Body of pancreas (tissue), 4 donors: ENCODE results near the gene GALT. TPM values are rescaled to one million over a fixed set of nuclear protein-coding genes. Genes with fewer than 3 reads are reported as not detected.

Source experiments
- ATAC-seq: fragments of 150-250 bp; one replicate; pipeline ENCODE4 v1.9.1; 2016
- DNase-seq, 4 donors: peaks; one replicate each; pipeline ENCODE4 v3.0.0-alpha.2; 2019
- H3K27ac ChIP-seq, 4 donors: fragments of 200-600 bp; sonication (generic); 1 replicate in 3 of 4; 2 replicates in 1 of 4; pipeline versions ENCODE4 v1.5.1 to v1.6.1; 2016 to 2019; ENCODE audit warnings: mild to moderate bottlenecking in 1 of 4, mixed read lengths in 1 of 4, moderate library complexity in 1 of 4
- H3K27me3 ChIP-seq, 2 donors: fragments of 200-600 bp; sonication (generic); one replicate each; pipeline ENCODE4 v1.6.0; 2016; ENCODE audit warnings: mild to moderate bottlenecking in 1 of 2
- H3K36me3 ChIP-seq, 2 donors: fragments of 200-600 bp; sonication (generic); replicated peaks in 1 of 2; 2 replicates each; pipeline ENCODE4 v1.5.1; 2016; ENCODE audit warnings: low read depth in 2 of 2; ENCODE audit not compliant: insufficient read depth in 1 of 2
- H3K4me1 ChIP-seq: fragments of 200-600 bp; sonication (generic); one replicate; pipeline ENCODE4 v1.6.0; 2016
- H3K4me3 ChIP-seq, 2 donors: fragments of 200-600 bp; sonication (generic); 1 replicate in 1 of 2; 2 replicates in 1 of 2; pipeline ENCODE4 v1.5.1; 2016 to 2019
- H3K9me3 ChIP-seq, 3 donors: fragments of 200-600 bp; sonication (generic); 1 replicate in 2 of 3; 2 replicates in 1 of 3; pipeline ENCODE4 v1.5.1; 2016
- CTCF ChIP-seq, 7 experiments: fragments of 450-650 bp in 4 of 7; fragments of 200-600 bp in 3 of 7; sonication (generic) in 3 of 7; IDR thresholded peaks; one replicate each; pipeline ENCODE4 v1.5.1; 2016 to 2019; ENCODE audit warnings: antibody characterized with exemption in 7 of 7
- POLR2A ChIP-seq, 3 donors: fragments of 450-650 bp; IDR thresholded peaks; one replicate each; pipeline ENCODE4 v1.6.1; 2016; ENCODE audit warnings: antibody characterized with exemption in 3 of 3, mild to moderate bottlenecking in 2 of 3
- WGBS, 2 donors: methylation state at CpG; one replicate each; pipeline ENCODE4 v1.1.5; 2017; 5-methylcytosine and 5-hydroxymethylcytosine counted together
- intact Hi-C: fragments of 100-400 bp; cut with DNase I; formaldehyde crosslinking; loops from one replicate; pipeline ENCODE4 v1.15.1; 2023
- total RNA-seq, 2 donors: library from RNA; depleted of rRNA; stranded (reverse); fragments of >200 nt; gene quantifications; one replicate each; pipeline ENCODE4 v1.1.0, GENCODE V29; 2016

Gene GALT
- total RNA-seq, 2 donors from 2014 or later = 31.6 to 33.2 TPM

DNA sequence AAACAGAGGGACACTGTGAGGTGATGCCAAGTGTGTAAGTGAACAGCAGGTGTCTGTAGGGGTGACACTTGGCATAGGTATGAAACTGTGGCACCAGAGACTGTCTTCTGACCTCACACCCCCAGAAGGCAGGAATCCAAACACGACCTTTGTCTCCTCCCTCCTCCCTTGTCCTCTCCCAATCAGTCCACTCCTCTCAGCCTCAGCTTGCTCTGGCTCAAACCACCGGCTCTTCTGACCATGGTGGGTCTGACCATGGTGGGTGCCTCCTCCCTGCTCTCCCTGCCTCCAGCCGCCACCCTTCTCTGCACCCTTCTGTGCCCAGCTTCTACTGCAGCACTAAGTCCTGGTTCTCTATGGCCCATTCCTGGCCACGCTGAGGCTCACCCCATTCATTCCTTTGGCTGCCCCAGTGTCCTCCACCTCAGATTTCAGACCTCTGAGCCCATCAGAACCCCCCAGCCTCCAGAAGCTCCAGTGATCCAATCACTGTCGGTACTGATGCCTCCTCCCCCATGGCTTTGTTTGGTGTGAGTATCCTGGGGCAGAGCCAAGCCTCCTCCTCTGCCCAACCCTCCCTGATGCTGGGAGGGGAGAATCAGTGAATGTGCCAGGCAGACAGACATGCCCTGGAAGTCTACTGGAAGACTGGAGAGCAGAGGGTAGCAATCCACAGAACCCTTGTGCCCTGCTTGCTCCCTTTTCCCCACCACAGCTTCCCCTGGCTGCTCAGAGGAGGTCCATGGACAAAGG, 15.9 kb upstream of the GALT start:
- H3K9me3 ChIP-seq = no peaks in the 10 kb centered on the region
- DNase-seq = no peak
- ATAC-seq = no peak

GRCh38 chr9:34633166-34633565, 13.3 kb upstream of the GALT start:
- H3K9me3 ChIP-seq = no peaks in the 10 kb centered on the region
- H3K4me1 ChIP-seq = peaks cover 33% of the 10 kb centered on the region
- ATAC-seq (no peak), DNase-seq (no peak)
- no peaks in the 10 kb centered on the region for H3K36me3 ChIP-seq
- 55 to 63% methylated on average over 5 of the region's 5 CpGs for WGBS, 2 donors
- TF ChIP-seq CTCF (IDR thresholded peaks at IDR 0.05) (no peak), POLR2A (IDR thresholded peaks at IDR 0.05) (no peak)
- intact Hi-C loops = no loop called here
- H3K4me3 ChIP-seq = no peak overlapping the region
- H3K27ac ChIP-seq = no peak overlapping the region
- peaks cover 0 to 4% of the 10 kb centered on the region in 2 donors for H3K27me3 ChIP-seq

More for the DNA sequence above, 15.9 kb upstream of the GALT start:
- H3K4me3 ChIP-seq = no peak overlapping the region
- WGBS, 2 donors = 26 to 30% methylated on average over 5 of the region's 5 CpGs
- intact Hi-C loops = no loop called here
- peaks cover 12% of the 10 kb centered on the region for H3K4me1 ChIP-seq
- H3K27ac ChIP-seq = no peak overlapping the region
- peaks cover 0 to 17% of the 10 kb centered on the region in 2 donors for H3K27me3 ChIP-seq
- no peaks in the 10 kb centered on the region for H3K36me3 ChIP-seq
- TF ChIP-seq POLR2A (IDR thresholded peaks at IDR 0.05) = no peak
- no peak for TF ChIP-seq CTCF (IDR thresholded peaks at IDR 0.05)

DNA sequence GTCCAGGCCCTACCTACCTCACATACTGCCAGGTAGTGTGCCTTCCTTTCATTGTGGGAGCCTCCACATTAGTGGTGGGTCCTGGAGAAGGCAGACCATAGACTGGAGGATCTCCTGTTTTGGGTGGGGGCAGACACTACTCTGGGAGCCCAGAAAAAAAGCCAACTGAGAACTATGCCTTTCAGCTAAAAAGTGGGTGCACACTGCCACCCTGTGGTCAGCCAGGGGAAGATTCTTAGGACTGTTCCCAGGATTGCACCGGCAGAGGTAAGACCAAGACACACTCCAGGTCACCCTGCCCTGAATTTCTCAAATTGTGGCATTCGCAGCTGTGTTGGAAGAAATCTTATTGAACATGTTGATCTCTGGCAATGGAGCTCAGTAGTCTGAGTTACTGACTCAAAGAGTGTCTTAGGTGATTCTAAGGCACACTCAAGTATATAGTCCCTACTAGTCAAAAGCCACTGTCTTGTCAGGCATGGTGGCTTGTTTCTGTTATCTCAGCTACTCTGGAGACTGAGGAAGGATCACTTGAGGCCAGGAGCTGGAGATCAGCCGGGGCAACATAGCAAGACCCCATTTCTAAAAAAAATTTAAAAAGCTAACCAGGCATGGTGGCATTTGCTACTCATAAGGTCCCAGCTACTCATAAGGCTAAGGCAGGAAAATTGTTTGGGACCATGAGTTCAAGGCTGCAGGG, 12.5 kb upstream of the GALT start:
- no peak overlapping the region for H3K27ac ChIP-seq
- peaks cover 32% of the 10 kb centered on the region for H3K4me1 ChIP-seq
- TF ChIP-seq POLR2A (IDR thresholded peaks at IDR 0.05) (no peak), CTCF (IDR thresholded peaks at IDR 0.05) (peak; percentile 53 to 84 (median 78))
- intact Hi-C loops = no loop called here
- peak; percentile 68 to 72 (median 70) for DNase-seq
- 5 to 20% methylated on average over 3 of the region's 3 CpGs for WGBS, 2 donors
- H3K27me3 ChIP-seq = no peaks in the 10 kb centered on the region
- no peaks in the 10 kb centered on the region for H3K9me3 ChIP-seq
- no peaks in the 10 kb centered on the region for H3K36me3 ChIP-seq
- peak; percentile 31 for ATAC-seq
- no peak overlapping the region for H3K4me3 ChIP-seq

DNA sequence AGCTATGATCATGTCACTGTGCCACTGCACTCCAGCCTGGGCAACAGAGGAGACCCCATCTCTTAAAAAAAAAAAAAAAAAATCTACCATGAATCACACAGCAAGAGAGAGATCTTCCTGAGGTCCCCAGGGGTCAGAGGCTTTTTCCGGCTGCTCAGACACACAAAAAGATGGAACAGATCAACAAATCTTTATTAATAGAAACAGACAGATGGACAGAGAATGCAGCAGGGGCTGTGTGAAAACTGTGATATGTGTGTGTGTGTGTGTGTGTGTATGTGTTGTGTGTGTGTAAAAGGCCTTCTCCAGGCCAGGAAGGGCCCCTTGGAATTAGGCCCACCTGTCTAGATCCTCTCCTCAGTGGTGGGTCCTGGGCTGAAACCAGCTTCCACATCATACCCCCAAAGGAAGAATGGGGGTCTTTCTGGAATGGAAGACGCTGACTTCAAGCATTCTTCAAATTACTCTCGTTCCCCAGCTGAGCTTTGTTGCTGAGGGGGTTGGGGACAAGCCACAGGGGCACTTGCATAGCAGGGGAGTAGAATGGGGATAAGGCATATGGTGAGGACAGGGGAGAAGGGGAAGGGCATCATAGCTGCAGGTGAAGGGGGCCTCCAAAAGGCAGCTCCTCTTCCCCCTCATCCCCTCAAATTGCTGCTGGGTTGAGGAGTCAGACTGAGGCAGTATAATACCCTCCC, 11.8 kb upstream of the GALT start:
- TF ChIP-seq CTCF (IDR thresholded peaks at IDR 0.05) (no peak), POLR2A (IDR thresholded peaks at IDR 0.05) (no peak)
- Histone ChIP-seq H3K27ac (no peak overlapping the region), H3K4me3 (no peak overlapping the region), H3K4me1 (peaks cover 28% of the 10 kb centered on the region), H3K36me3 (no peaks in the 10 kb centered on the region), H3K27me3 (no peaks in the 10 kb centered on the region), H3K9me3 (no peaks in the 10 kb centered on the region)
- no peak for DNase-seq
- intact Hi-C loops = no loop called here
- no peak for ATAC-seq
- 84 to 96% methylated on average over 3 of the region's 3 CpGs for WGBS, 2 donors
